GM10847 (cell line): ENCODE data around the gene SERPINC1.

Experiments used
- POLR2A ChIP-seq: IDR thresholded peaks from 2 replicates; pipeline ENCODE4 v1.6.1; 2011; ENCODE audit not compliant: insufficient read length; ENCODE audit errors: extremely low read depth

SERPINC1 gene

DNA sequence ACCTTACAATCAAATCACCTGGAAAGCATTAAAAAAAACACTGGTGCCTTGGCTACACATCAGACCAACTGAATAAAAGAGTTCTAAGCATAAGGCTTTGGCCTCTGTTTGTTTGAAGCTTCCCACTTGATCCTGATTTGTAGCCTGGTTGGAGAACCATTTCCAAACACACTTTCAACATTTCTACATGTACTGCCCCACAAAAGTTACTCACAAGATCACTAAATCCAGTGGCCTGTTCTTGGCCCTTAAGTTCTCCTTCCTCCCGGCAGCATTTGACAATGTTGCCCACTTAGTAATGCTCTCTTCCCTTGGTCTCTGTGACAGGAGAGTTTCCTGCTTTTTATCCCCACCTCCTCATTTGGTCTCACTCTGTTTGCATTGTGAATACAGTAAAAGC, 61.1 kb downstream of the SERPINC1 start:
- TF ChIP-seq POLR2A, result no peak
